Measurements from ENCODE around the gene NABP1. TPM values are rescaled to one million over a fixed set of nuclear protein-coding genes. Genes with fewer than 3 reads are reported as not detected.

NABP1 gene
- polyA plus RNA-seq (2011; rRNA removed), result 13.6 and 22.4 TPM in 2 replicates
- 1.7 and 1.8 TPM in 2 replicates for polyA plus RNA-seq (2012; cell fraction: cytosol; rRNA removed)
- 2.9 and 4.9 TPM in 2 replicates for polyA plus RNA-seq (2012; cell fraction: nucleus; rRNA removed)
- polyA plus RNA-seq (2017; fragmentation: RNase III; extraction: RNeasy Plus Mini Kit Qiagen cat#74134 plus additional on column Dnase treatment), result 21.9 to 22.2 TPM (median 21.9 TPM) in 3 replicates
- 19.0 and 21.4 TPM in 2 replicates for polyA minus RNA-seq (2011; rRNA and poly(A)+ RNA removed)

DNA sequence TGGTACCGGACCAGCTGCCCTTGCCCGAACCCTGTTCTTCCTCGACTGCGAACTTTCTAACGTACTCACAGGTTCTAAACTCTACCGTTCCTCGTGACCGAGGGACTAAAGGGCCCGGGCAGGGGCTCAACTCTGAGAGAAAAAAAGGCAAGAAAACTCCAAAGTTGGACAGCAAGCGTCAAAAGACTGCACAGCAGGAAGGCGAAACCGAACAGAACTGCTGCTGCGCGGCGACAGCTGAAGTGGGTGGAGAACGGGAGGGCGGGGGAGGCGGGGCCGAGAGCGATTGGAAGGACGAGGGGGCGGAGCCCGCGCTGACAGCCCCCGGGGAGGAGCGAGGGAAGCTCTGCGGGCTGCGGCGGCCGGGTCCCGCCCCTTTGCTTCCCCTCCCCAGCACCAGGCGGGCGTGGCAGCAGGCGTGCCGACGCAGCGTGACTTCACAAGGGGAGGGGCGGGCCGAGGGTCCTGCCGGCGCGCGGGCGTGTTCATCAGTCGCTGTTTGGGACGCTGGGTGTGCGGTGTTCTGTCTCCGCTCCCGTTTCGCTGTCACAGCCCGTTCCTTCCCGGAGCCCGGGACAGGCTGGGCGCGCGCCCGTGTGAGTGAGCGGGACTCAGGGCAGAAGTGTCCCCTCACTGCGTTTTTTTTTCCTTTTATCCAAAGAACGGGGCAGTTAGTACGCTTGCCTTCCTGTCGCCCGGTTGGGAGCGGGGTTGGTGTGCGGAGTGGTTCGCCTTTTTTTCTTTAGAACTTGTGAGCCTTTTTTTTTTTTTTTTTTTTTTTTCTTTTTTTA is at the start of gene NABP1:
Gene NABP1 (plus strand): TSS at position 491 of the 791 bp plus-strand sequence. CDS start 479 bp downstream, outside the sequence.
- Histone ChIP-seq H3K27ac (peak within 1 kb of the TSS; percentile 83 to 90), H3K9me3 (no peaks in the 10 kb centered on the region), H3K4me2 (peak within 1 kb of the TSS; percentile 77), H3K4me1 (peaks cover 41% of the 10 kb centered on the region), H3K4me3 (peak within 1 kb of the TSS; percentile 71)
- ATAC-seq (peak; percentile 89 to 93), DNase-seq (ENCODE audit: low read depth in 1 of 2, low spot score in 1 of 2) (peak; percentile 74 to 97), FAIRE-seq (no peak)
- TF ChIP-seq EHMT2 (IDR thresholded peaks at IDR 0.05; ENCODE audit: low read depth) (no peak), RNF2 (IDR thresholded peaks at IDR 0.05; ENCODE audit: borderline replicate concordance, low read depth) (no peak), MYC (IDR thresholded peaks at IDR 0.05; ENCODE audit: borderline replicate concordance, low read length) (no peak), ESRRA (IDR thresholded peaks at IDR 0.05; ENCODE audit: borderline replicate concordance, low read length) (no peak), FOSL2 (IDR thresholded peaks at IDR 0.05) (no peak), FOSL2 (CRISPR knock-in tag; IDR thresholded peaks at IDR 0.05) (peak; percentile 13; the same call in 1 of the 2 replicates), MAFK (IDR thresholded peaks at IDR 0.05; ENCODE audit: partially characterized antibody) (peak; percentile 31), ZC3H11A (IDR thresholded peaks at IDR 0.05) (no peak), FOSB (CRISPR knock-in tag; IDR thresholded peaks at IDR 0.05) (no peak), HOXB5 (CRISPR knock-in tag; IDR thresholded peaks at IDR 0.05) (no peak), CHD2 (IDR thresholded peaks at IDR 0.05; ENCODE audit: low read length, partially characterized antibody) (no peak), HES2 (IDR thresholded peaks at IDR 0.05) (no peak), JUN (IDR thresholded peaks at IDR 0.05) (peak; percentile 89 to 98), PHF8 (IDR thresholded peaks at IDR 0.05; ENCODE audit: borderline replicate concordance, low read depth) (peak; percentile 84), EHF (CRISPR knock-in tag; IDR thresholded peaks at IDR 0.05) (no peak), POLR2A (IDR thresholded peaks at IDR 0.05; ENCODE audit: low read length) (peak; percentile 99), RARB (CRISPR knock-in tag; IDR thresholded peaks at IDR 0.05) (no peak), ZSCAN20 (CRISPR knock-in tag; IDR thresholded peaks at IDR 0.05) (no peak), RAD21 (conservative IDR thresholded peaks at IDR 0.05 in 1 of 2, IDR thresholded peaks at IDR 0.05 in 1 of 2) (0 out of 5 replicates have a peak, but pooled peaks of 1 of the 2 experiments have one; percentile 29), TFCP2L1 (CRISPR knock-in tag; IDR thresholded peaks at IDR 0.05) (peak; percentile 60; the same call in 1 of the 2 replicates), NFE2L2 (conservative IDR thresholded peaks at IDR 0.05; ENCODE audit: low read length) (no peak), ZFP36 (IDR thresholded peaks at IDR 0.05; ENCODE audit: borderline replicate concordance, partially characterized antibody) (peak; percentile 3), HOXB13 (CRISPR knock-in tag; IDR thresholded peaks at IDR 0.05; ENCODE audit: low read depth) (no peak), MAZ (IDR thresholded peaks at IDR 0.05; ENCODE audit: borderline replicate concordance, low read depth, low read length) (0 out of 2 replicates have a peak, but pooled peaks have one; percentile 60), FOXS1 (CRISPR knock-in tag; IDR thresholded peaks at IDR 0.05) (no peak), RFX5 (IDR thresholded peaks at IDR 0.05) (no peak), GATA3 (IDR thresholded peaks at IDR 0.05; ENCODE audit: borderline replicate concordance) (0 out of 2 replicates have a peak, but pooled peaks have one; percentile 22)
- TF ChIP-seq, protein P1, sequence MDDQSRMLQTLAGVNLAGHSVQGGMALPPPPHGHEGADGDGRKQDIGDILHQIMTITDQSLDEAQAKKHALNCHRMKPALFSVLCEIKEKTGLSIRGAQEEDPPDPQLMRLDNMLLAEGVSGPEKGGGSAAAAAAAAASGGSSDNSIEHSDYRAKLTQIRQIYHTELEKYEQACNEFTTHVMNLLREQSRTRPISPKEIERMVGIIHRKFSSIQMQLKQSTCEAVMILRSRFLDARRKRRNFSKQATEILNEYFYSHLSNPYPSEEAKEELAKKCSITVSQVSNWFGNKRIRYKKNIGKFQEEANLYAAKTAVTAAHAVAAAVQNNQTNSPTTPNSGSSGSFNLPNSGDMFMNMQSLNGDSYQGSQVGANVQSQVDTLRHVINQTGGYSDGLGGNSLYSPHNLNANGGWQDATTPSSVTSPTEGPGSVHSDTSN (IDR thresholded peaks at IDR 0.05), result peak; percentile 69
- TF ChIP-seq, protein P2, sequence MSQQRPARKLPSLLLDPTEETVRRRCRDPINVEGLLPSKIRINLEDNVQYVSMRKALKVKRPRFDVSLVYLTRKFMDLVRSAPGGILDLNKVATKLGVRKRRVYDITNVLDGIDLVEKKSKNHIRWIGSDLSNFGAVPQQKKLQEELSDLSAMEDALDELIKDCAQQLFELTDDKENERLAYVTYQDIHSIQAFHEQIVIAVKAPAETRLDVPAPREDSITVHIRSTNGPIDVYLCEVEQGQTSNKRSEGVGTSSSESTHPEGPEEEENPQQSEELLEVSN (IDR thresholded peaks at IDR 0.05; ENCODE audit: borderline replicate concordance, low read depth), result peak; percentile 73; the same call in 1 of the 2 replicates
- TF ChIP-seq, protein P3, sequence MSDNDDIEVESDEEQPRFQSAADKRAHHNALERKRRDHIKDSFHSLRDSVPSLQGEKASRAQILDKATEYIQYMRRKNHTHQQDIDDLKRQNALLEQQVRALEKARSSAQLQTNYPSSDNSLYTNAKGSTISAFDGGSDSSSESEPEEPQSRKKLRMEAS (IDR thresholded peaks at IDR 0.05), result peak; percentile 70
- TF ChIP-seq, protein P4, sequence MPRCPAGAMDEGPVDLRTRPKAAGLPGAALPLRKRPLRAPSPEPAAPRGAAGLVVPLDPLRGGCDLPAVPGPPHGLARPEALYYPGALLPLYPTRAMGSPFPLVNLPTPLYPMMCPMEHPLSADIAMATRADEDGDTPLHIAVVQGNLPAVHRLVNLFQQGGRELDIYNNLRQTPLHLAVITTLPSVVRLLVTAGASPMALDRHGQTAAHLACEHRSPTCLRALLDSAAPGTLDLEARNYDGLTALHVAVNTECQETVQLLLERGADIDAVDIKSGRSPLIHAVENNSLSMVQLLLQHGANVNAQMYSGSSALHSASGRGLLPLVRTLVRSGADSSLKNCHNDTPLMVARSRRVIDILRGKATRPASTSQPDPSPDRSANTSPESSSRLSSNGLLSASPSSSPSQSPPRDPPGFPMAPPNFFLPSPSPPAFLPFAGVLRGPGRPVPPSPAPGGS (IDR thresholded peaks at IDR 0.05), result peak; percentile 99
- ChIA-PET CTCF (interaction anchor here (1.0 to 1.9 kb wide), 2 partner anchors 60 to 106 kb away, joined by 3 to 9 read pairs; no protein-coding TSS in a partner anchor), POLR2A (interaction anchor here (0.6 to 3.1 kb wide), 33 partner anchors 9 to 627 kb away, joined by 3 to 61 read pairs (median 7); no protein-coding TSS in a partner anchor)
- WGBS (ENCODE audit: missing lambda C conversion rate), result 3% methylated on average over 35 of the region's 66 CpGs
